GM18505 (cell line): ENCODE data around the gene DUS3L.

Source experiments
- ATAC-seq: cut with Tn5 transposase; IDR thresholded peaks from one replicate; pipeline ENCODE4 v1.9.1; 2021; ENCODE audit not compliant: unreplicated experiment
- POLR2A ChIP-seq: IDR thresholded peaks from 4 replicates; pipeline ENCODE4 v1.6.1; 2011; ENCODE audit warnings: borderline replicate concordance; ENCODE audit not compliant: insufficient read depth, insufficient read length; ENCODE audit errors: extremely low read depth

DUS3L gene

GRCh38 chr19:5801796-5802619 lies 11.0 kb upstream of the DUS3L start:
- ATAC-seq = no peak
- TF ChIP-seq POLR2A = no peak

GRCh38 chr19:5800361-5801270 lies 9.7 kb upstream of the DUS3L start:
- no peak for ATAC-seq
- no peak for TF ChIP-seq POLR2A

- no peak for TF ChIP-seq POLR2A
- no peak for ATAC-seq
These were observed 8.6 kb upstream of the DUS3L start for GRCh38 chr19:5799247-5800241.

GRCh38 chr19:5798244-5798643 lies 7.3 kb upstream of the DUS3L start:
- no peak for ATAC-seq
- no peak for TF ChIP-seq POLR2A

GRCh38 chr19:5795382-5795919 lies 4.5 kb upstream of the DUS3L start:
- ATAC-seq = no peak
- no peak for TF ChIP-seq POLR2A

- no peak for TF ChIP-seq POLR2A
- ATAC-seq = no peak
These were observed 2.2 kb upstream of the DUS3L start for GRCh38 chr19:5793188-5793587.

GRCh38 chr19:5792224-5792623 lies 1.3 kb upstream of the DUS3L start:
- no peak for ATAC-seq
- TF ChIP-seq POLR2A = no peak

GRCh38 chr19:5789886-5790558 lies 941 bp downstream of the DUS3L start:
- no peak for ATAC-seq
- no peak for TF ChIP-seq POLR2A

- no peak for TF ChIP-seq POLR2A
- no peak for ATAC-seq
These were observed 1.6 kb downstream of the DUS3L start for GRCh38 chr19:5789351-5789761.

GRCh38 chr19:5788422-5788821 lies 2.5 kb downstream of the DUS3L start:
- TF ChIP-seq POLR2A = no peak
- no peak for ATAC-seq

GRCh38 chr19:5787409-5788182 lies 3.4 kb downstream of the DUS3L start:
- TF ChIP-seq POLR2A = no peak
- ATAC-seq = no peak
